H1 (cell line): ENCODE results near the gene KLHL3. TPM values are rescaled to one million over a fixed set of nuclear protein-coding genes. Genes with fewer than 3 reads are reported as not detected.

ENCODE experiments used
- CTCF ChIA-PET: fragments of 300-600 bp; sonication (Branson Sonifier 250); formaldehyde crosslinking; loops from one replicate; lab custom pipeline; 2021; ENCODE audit not compliant: partially characterized antibody; lab: Charles Lee
- POLR2A ChIA-PET: fragments of 300-600 bp; sonication (Branson Sonifier 250); formaldehyde crosslinking; loops from one replicate; lab custom pipeline; 2021; ENCODE audit warnings: inconsistent platforms; ENCODE audit not compliant: partially characterized antibody; lab: Charles Lee
- DNase-seq, 2 experiments: peaks; one replicate each; pipeline versions ENCODE4 v3.0.0 to v3.0.0-alpha.2; 2010 to 2022; ENCODE audit warnings: low spot score in 2 of 2, low read depth in 1 of 2, mixed read lengths in 1 of 2
- FAIRE-seq: peaks from 2 replicates; lab custom pipeline; 2011; peaks lifted over from hg19 to GRCh38; lab: Jason Lieb, UNC
- H2AFZ ChIP-seq: 2 replicates; pipeline ENCODE4 v1.8.1; 2012; ENCODE audit warnings: low read length, inconsistent platforms
- H2AK5ac ChIP-seq: 2 replicates; pipeline ENCODE4 v1.6.1; 2013; ENCODE audit warnings: low read depth, low read length
- H2BK120ac ChIP-seq: replicated peaks from 2 replicates; pipeline ENCODE3; 2013; ENCODE audit warnings: low read depth, low read length, inconsistent platforms
- H2BK12ac ChIP-seq: 2 replicates; pipeline ENCODE4 v1.6.1; 2013; ENCODE audit warnings: low read depth, low read length
- H2BK15ac ChIP-seq: 2 replicates; pipeline ENCODE4 v1.6.1; 2013; ENCODE audit warnings: low read length
- H2BK20ac ChIP-seq: 2 replicates; pipeline ENCODE4 v1.6.1; 2013; ENCODE audit warnings: low read length
- H2BK5ac ChIP-seq: 2 replicates; pipeline ENCODE4 v1.6.1; 2013; ENCODE audit warnings: low read depth, low read length
- H3K14ac ChIP-seq: 2 replicates; pipeline ENCODE4 v1.6.1; 2013; ENCODE audit warnings: inconsistent platforms; ENCODE audit not compliant: insufficient read length
- H3K18ac ChIP-seq: 2 replicates; pipeline ENCODE4 v1.6.1; 2013; ENCODE audit warnings: low read length; ENCODE audit errors: extremely low read depth
- H3K23ac ChIP-seq: 2 replicates; pipeline ENCODE4 v1.6.1; 2013; ENCODE audit warnings: inconsistent platforms; ENCODE audit not compliant: insufficient read length
- H3K23me2 ChIP-seq: 2 replicates; pipeline ENCODE4 v1.6.1; 2013; ENCODE audit warnings: low read depth, low read length
- H3K27ac ChIP-seq: 2 replicates; pipeline ENCODE4 v1.6.1; 2011; ENCODE audit warnings: low read depth, low read length, inconsistent platforms
- H3K27me3 ChIP-seq, 4 experiments: replicated peaks in 1 of 4; 1 replicate in 1 of 4; 2 replicates in 3 of 4; pipeline versions ENCODE4 v1.6.1 to v1.8.1; 2011 to 2013; ENCODE audit warnings: low read length in 3 of 4, mild to moderate bottlenecking in 3 of 4, inconsistent platforms in 2 of 4, mixed read lengths in 2 of 4, moderate library complexity in 1 of 4; ENCODE audit not compliant: control insufficient read depth in 3 of 4, insufficient read depth in 3 of 4; ENCODE audit errors: extremely low read depth in 1 of 4
- H3K36me3 ChIP-seq, 4 experiments: 2 replicates each; pipeline versions ENCODE4 v1.6.1 to v1.8.1; 2011 to 2013; ENCODE audit warnings: mild to moderate bottlenecking in 4 of 4, low read length in 3 of 4, moderate library complexity in 2 of 4, control low read depth in 1 of 4, inconsistent platforms in 1 of 4; ENCODE audit not compliant: insufficient read depth in 4 of 4, control insufficient read depth in 2 of 4
- H3K4ac ChIP-seq: replicated peaks from 2 replicates; pipeline ENCODE3; 2013; ENCODE audit warnings: low read length, low read depth, mixed read lengths, inconsistent platforms; ENCODE audit not compliant: insufficient read length
- H3K4me1 ChIP-seq, 4 experiments: replicated peaks in 1 of 4; 1 replicate in 1 of 4; 2 replicates in 3 of 4; pipeline versions ENCODE4 v1.6.1 to v1.8.1; 2011 to 2013; ENCODE audit warnings: low read length in 3 of 4, inconsistent platforms in 2 of 4, mixed read lengths in 1 of 4; ENCODE audit not compliant: insufficient read depth in 4 of 4, control insufficient read depth in 3 of 4
- H3K4me2 ChIP-seq, 2 experiments: 2 replicates each; pipeline versions ENCODE4 v1.6.1 to v1.8.1; 2011 to 2013; ENCODE audit warnings: low read depth in 2 of 2, low read length in 2 of 2, control low read depth in 1 of 2, inconsistent platforms in 1 of 2, mild to moderate bottlenecking in 1 of 2; ENCODE audit not compliant: insufficient read depth in 1 of 2
- H3K4me3 ChIP-seq, 4 experiments: fragments of 200-600, 300-600 bp in 1 of 4; sonication (generic), shearing (Covaris generic), sonication (Bioruptor Twin) in 1 of 4; 2 replicates each; pipeline versions ENCODE4 v1.5.1 to v1.8.1; 2011 to 2016; ENCODE audit warnings: low read length in 4 of 4, low read depth in 3 of 4, control low read depth in 2 of 4, inconsistent platforms in 2 of 4, mild to moderate bottlenecking in 2 of 4, mixed read lengths in 1 of 4, moderate library complexity in 1 of 4; ENCODE audit not compliant: insufficient read depth in 2 of 4; ENCODE audit errors: extremely low read depth in 1 of 4
- H3K56ac ChIP-seq: replicated peaks from 2 replicates; pipeline ENCODE3; 2013; ENCODE audit warnings: low read depth, mild to moderate bottlenecking, mixed read lengths, low read length, inconsistent platforms; ENCODE audit not compliant: insufficient read length
- H3K79me1 ChIP-seq: 2 replicates; pipeline ENCODE4 v1.6.1; 2013; ENCODE audit warnings: low read depth, low read length, control low read depth
- H3K79me2 ChIP-seq, 2 experiments: 2 replicates each; pipeline versions ENCODE4 v1.6.1 to v1.8.1; 2012 to 2013; ENCODE audit warnings: low read length in 2 of 2, mild to moderate bottlenecking in 2 of 2, inconsistent platforms in 1 of 2; ENCODE audit not compliant: insufficient read depth in 2 of 2, control insufficient read depth in 1 of 2
- H3K9ac ChIP-seq, 4 experiments: replicated peaks in 1 of 4; 1 replicate in 1 of 4; 2 replicates in 3 of 4; pipeline versions ENCODE4 v1.6.1 to v1.8.1; 2011 to 2013; ENCODE audit warnings: low read depth in 3 of 4, low read length in 3 of 4, control low read depth in 2 of 4, mild to moderate bottlenecking in 2 of 4, moderate library complexity in 2 of 4, inconsistent platforms in 1 of 4; ENCODE audit errors: extremely low read depth in 1 of 4
- H3K9me3 ChIP-seq, 2 experiments: 2 replicates each; pipeline versions ENCODE4 v1.6.1 to v1.8.1; 2012 to 2013; ENCODE audit warnings: mild to moderate bottlenecking in 2 of 2, moderate library complexity in 2 of 2, control low read depth in 1 of 2, inconsistent platforms in 1 of 2, low read depth in 1 of 2, low read length in 1 of 2, mixed read lengths in 1 of 2; ENCODE audit not compliant: insufficient read depth in 2 of 2
- H4K20me1 ChIP-seq, 2 experiments: replicated peaks in 1 of 2; 2 replicates each; pipeline versions ENCODE3 to v1.8.1; 2011 to 2013; ENCODE audit warnings: inconsistent platforms in 2 of 2, low read length in 2 of 2, mild to moderate bottlenecking in 1 of 2; ENCODE audit not compliant: insufficient read depth in 2 of 2, control insufficient read depth in 1 of 2
- H4K5ac ChIP-seq: 2 replicates; pipeline ENCODE4 v1.6.1; 2013; ENCODE audit warnings: low read length, low read depth, mixed read lengths, inconsistent platforms; ENCODE audit not compliant: insufficient read length
- H4K8ac ChIP-seq: 2 replicates; pipeline ENCODE4 v1.8.0; 2013; ENCODE audit warnings: mild to moderate bottlenecking, moderate library complexity, low read length, inconsistent platforms; ENCODE audit not compliant: insufficient read depth; ENCODE audit errors: extremely low read depth
- H4K91ac ChIP-seq: replicated peaks from 2 replicates; pipeline ENCODE3; 2013; ENCODE audit warnings: low read length, mixed read lengths, inconsistent platforms; ENCODE audit not compliant: insufficient read length
- CEBPB ChIP-seq: IDR thresholded peaks from 2 replicates; pipeline ENCODE4 v1.6.1; 2012; ENCODE audit warnings: low read depth, low read length
- JUN ChIP-seq: IDR thresholded peaks from 2 replicates; pipeline ENCODE4 v1.6.1; 2011; ENCODE audit warnings: low read depth, mild to moderate bottlenecking, improper control_type of control experiment, low read length
- NANOG ChIP-seq: IDR thresholded peaks from 2 replicates; pipeline ENCODE4 v1.6.1; 2011; ENCODE audit warnings: low read length, low read depth, mild to moderate bottlenecking, inconsistent platforms; ENCODE audit not compliant: insufficient read depth, poor library complexity, severe bottlenecking
- PHF8 ChIP-seq: fragments of 200-600 bp; sonication (generic); conservative IDR thresholded peaks from 2 replicates; pipeline ENCODE4 v1.7.1; 2012; ENCODE audit warnings: low read depth, mild to moderate bottlenecking, inconsistent platforms, low read length, moderate library complexity
- POLR2A ChIP-seq, 2 experiments: IDR thresholded peaks; 1 replicate in 1 of 2; 2 replicates in 1 of 2; pipeline ENCODE4 v1.6.1; 2011; ENCODE audit warnings: low read depth in 2 of 2, low read length in 2 of 2, mild to moderate bottlenecking in 2 of 2; ENCODE audit errors: control extremely low read depth in 1 of 2
- POU5F1 ChIP-seq: IDR thresholded peaks from 2 replicates; pipeline ENCODE4 v1.6.1; 2011; ENCODE audit warnings: low read depth, mild to moderate bottlenecking, low read length, moderate library complexity
- WGBS, 2 experiments: shearing (Covaris generic) in 1 of 2; methylation state at CpG; one replicate each; pipeline versions ENCODE4 v1.1.6 to v1.1.7; 2013 to 2015; ENCODE audit warnings: low lambda C conversion rate in 2 of 2, mixed read lengths in 2 of 2, inconsistent platforms in 1 of 2, low coverage in 1 of 2, missing lambda C conversion rate in 1 of 2; ENCODE audit not compliant: insufficient replicate concordance in 2 of 2, insufficient coverage in 1 of 2, insufficient read length in 1 of 2; ENCODE audit errors: extremely low coverage in 1 of 2, missing lambda C conversion rate in 1 of 2; 5-methylcytosine and 5-hydroxymethylcytosine counted together
- polyA plus RNA-seq, 7 experiments: library from polyadenylated mRNA; depleted of rRNA in 3 of 7; stranded (reverse) in 5 of 7; unstranded in 2 of 7; fragments of >200 nt in 5 of 7; fragments of 200-250 nt in 2 of 7; gene quantifications; 1 replicate in 5 of 7; 2 replicates in 1 of 7; 4 replicates in 1 of 7; pipeline versions ENCODE4 v1.2.1 to v1.2.3, GENCODE V29; 2011 to 2013; ENCODE audit warnings: missing spikeins in 2 of 7, mixed read lengths in 2 of 7
- total RNA-seq: library from RNA; stranded (reverse); fragmentation: NEBNext Ultra II Directional; extraction: Animal tissue kit (Norgen Biotek cat#: 25700); gene quantifications from 2 replicates; pipeline ENCODE4 v1.2.1, GENCODE V29; 2021
- TF ChIP-seq, protein P1 (sequence below): IDR thresholded peaks from 2 replicates; pipeline ENCODE4 v1.6.1; 2012; ENCODE audit warnings: inconsistent platforms

Gene KLHL3
- total and polyA plus RNA-seq, 2 of the 8 experiments (the other 6 are each of a cell fraction or from before 2014, with no cell fraction given) = 7.4 to 13.7 TPM

DNA sequence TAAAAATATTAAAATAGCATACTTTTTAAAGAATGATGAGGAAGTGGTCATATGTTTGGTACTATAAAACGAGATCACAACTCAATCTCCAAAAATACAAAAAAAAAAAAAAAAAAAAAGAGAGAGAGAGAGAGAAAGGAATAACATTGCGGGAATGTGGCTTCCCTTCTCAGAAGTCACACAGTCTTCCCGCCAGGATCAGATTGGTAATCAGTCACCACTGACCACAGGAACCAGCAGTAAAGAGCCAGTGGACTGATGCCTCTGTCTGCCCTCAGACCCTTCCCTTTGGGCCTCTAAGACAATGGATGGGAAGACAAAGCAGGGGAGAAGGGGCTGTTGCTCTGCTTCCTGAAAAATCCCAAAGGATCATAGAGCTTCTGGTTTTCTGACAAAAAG, 104.9 kb downstream of the KLHL3 start:
- ChIA-PET POLR2A (no interaction called here), CTCF (interaction anchor here (0.6 to 4.9 kb wide), 12 partner anchors 9 to 188 kb away, joined by 3 to 82 read pairs (median 8); partner anchors contain the start of genes HNRNPA0 and KLHL3)
- no peak overlapping the region for H4K8ac ChIP-seq
- H2BK120ac ChIP-seq = no peak overlapping the region
- no peak overlapping the region for H3K9ac ChIP-seq
- FAIRE-seq (no peak), DNase-seq (no peak)
- H3K4me3 ChIP-seq = no peak overlapping the region
- no peak overlapping the region for H4K91ac ChIP-seq
- TF ChIP-seq POU5F1 = no peak
- TF ChIP-seq JUN = no peak
- TF ChIP-seq, protein P1, sequence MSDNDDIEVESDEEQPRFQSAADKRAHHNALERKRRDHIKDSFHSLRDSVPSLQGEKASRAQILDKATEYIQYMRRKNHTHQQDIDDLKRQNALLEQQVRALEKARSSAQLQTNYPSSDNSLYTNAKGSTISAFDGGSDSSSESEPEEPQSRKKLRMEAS = no peak
- TF ChIP-seq NANOG = no peak
- TF ChIP-seq CEBPB = no peak
- TF ChIP-seq PHF8 = no peak
- no peak for TF ChIP-seq POLR2A (IDR thresholded peaks at IDR 0.05; ENCODE audit: control extremely low read depth in 1 of 2, low read depth in 2 of 2, low read length in 2 of 2)
- H2AFZ ChIP-seq = no peak overlapping the region
- H2BK12ac ChIP-seq = no peak overlapping the region
- H3K14ac ChIP-seq = no peak overlapping the region
- H3K18ac ChIP-seq = no peak overlapping the region
- H4K5ac ChIP-seq = no peak overlapping the region
- no peak overlapping the region for H3K23ac ChIP-seq
- no peak overlapping the region for H2BK15ac ChIP-seq
- no peaks in the 10 kb centered on the region for H3K27me3 ChIP-seq
- no peaks in the 10 kb centered on the region for H3K36me3 ChIP-seq
- H3K4me2 ChIP-seq = no peak overlapping the region
- H3K79me2 ChIP-seq = no peaks in the 10 kb centered on the region
- no peak overlapping the region for H3K4ac ChIP-seq
- no peaks in the 10 kb centered on the region for H3K23me2 ChIP-seq
- no peak overlapping the region for H2BK5ac ChIP-seq
- H3K4me1 ChIP-seq = peaks cover 3 to 6% (median 4%) of the 10 kb centered on the region in 4 experiments; a peak in 6 of 7 replicates
- H3K79me1 ChIP-seq = no peaks in the 10 kb centered on the region
- no peak overlapping the region for H3K27ac ChIP-seq
- H3K56ac ChIP-seq = no peak overlapping the region
- H2AK5ac ChIP-seq = no peak overlapping the region
- H3K9me3 ChIP-seq = no peaks in the 10 kb centered on the region
- peaks cover 1 to 3% of the 10 kb centered on the region in 2 experiments for H4K20me1 ChIP-seq
- WGBS, 2 experiments = 86% methylated on average over 2 of the region's 3 CpGs; no CpG with 5 or more reads in 1 of the 2 experiments
- no peak overlapping the region for H2BK20ac ChIP-seq
